Smooth muscle cell of the brain vasculature (primary cell): ENCODE data around the gene NAP1L4.
A peak's percentile ranks its signal among the peaks of the same experiment; 100 is the strongest.

ENCODE experiments used
- DNase-seq: peaks from one replicate; pipeline ENCODE4 v3.0.0-alpha.2; 2012; ENCODE audit warnings: low read depth, low spot score

The NAP1L4 gene

GRCh38 chr11:2992234-2992996 lies at the start of gene NAP1L4:
TSS of gene NAP1L4 (minus strand) at chr11:2992329. CDS start at chr11:2979220, 13,109 bp downstream.
- peak; percentile 96 for DNase-seq

- no peak for DNase-seq
These were observed 48.8 kb upstream of the NAP1L4 start for GRCh38 chr11:3040881-3041280.

- no peak for DNase-seq
These were observed 45.8 kb upstream of the NAP1L4 start for GRCh38 chr11:3037945-3038271.

- DNase-seq, result no peak
These were observed 45.2 kb upstream of the NAP1L4 start for GRCh38 chr11:3037040-3037944.

GRCh38 chr11:3036419-3036818 lies 44.3 kb upstream of the NAP1L4 start:
- no peak for DNase-seq

- no peak for DNase-seq
These were observed 43.2 kb upstream of the NAP1L4 start for GRCh38 chr11:3035333-3035732.

GRCh38 chr11:3030289-3031070 lies 38.4 kb upstream of the NAP1L4 start:
- DNase-seq, result no peak

GRCh38 chr11:3028813-3029212 lies 36.7 kb upstream of the NAP1L4 start:
- DNase-seq, result no peak

- DNase-seq, result no peak
These were observed 34.7 kb upstream of the NAP1L4 start for GRCh38 chr11:3026803-3027202.

GRCh38 chr11:3022982-3023381 lies 30.9 kb upstream of the NAP1L4 start:
- no peak for DNase-seq

GRCh38 chr11:3022300-3022967 lies 30.3 kb upstream of the NAP1L4 start:
- peak; percentile 98 for DNase-seq

- DNase-seq, result no peak
These were observed 29.0 kb upstream of the NAP1L4 start for GRCh38 chr11:3021125-3021524.

GRCh38 chr11:3020011-3020410 lies 27.9 kb upstream of the NAP1L4 start:
- no peak for DNase-seq

GRCh38 chr11:3018596-3018995 lies 26.5 kb upstream of the NAP1L4 start:
- no peak for DNase-seq

- DNase-seq, result no peak
These were observed 24.7 kb upstream of the NAP1L4 start for GRCh38 chr11:3016861-3017260.

GRCh38 chr11:3015796-3016195 lies 23.7 kb upstream of the NAP1L4 start:
- peak; percentile 73 for DNase-seq

- no peak for DNase-seq
These were observed 22.8 kb upstream of the NAP1L4 start for GRCh38 chr11:3014943-3015342.

- peak; percentile 81 for DNase-seq
These were observed 22.2 kb upstream of the NAP1L4 start for GRCh38 chr11:3014057-3014938.

GRCh38 chr11:3011891-3012885 lies 20.1 kb upstream of the NAP1L4 start:
- DNase-seq, result no peak
